ENCODE data around the gene TMEM30B.

DNA sequence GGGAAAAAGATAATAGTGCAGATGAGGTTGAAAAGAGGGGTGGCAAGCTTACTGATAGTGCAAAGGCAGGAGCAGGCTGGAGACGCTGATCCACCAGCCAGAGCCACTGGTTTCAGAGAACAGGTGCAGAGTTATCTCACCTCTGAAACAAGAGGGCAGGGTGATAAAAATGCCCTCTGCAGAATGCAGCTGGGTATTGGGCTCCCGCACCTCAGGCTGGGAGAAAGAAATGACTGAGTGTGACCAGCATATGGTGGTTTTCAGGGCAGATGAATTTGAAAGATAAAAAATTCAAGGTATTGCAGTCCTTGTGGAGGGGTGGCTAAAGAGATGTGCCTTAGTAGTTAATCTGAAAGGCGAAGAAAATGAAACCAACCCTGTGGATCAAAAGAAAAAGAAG is 2.9 kb upstream of the TMEM30B start:
- TF ChIP-seq ZNF274 (IDR thresholded peaks at IDR 0.05; ENCODE audit: low read depth, low read length) (no peak), SUZ12 (IDR thresholded peaks at IDR 0.05; ENCODE audit: extremely low read depth, insufficient read depth, insufficient read length) (no peak), YY1 (IDR thresholded peaks at IDR 0.05; ENCODE audit: insufficient read depth, insufficient read length) (no peak)

Data from NT2/D1 (cell line).